HepG2 (cell line): ENCODE measurements around the gene CDK12. TPM values are rescaled to one million over a fixed set of nuclear protein-coding genes. Genes with fewer than 3 reads are reported as not detected.

Source experiments
- ATAC-seq: fragments of 200-7000 bp; cut with Tn5 transposase; 3 replicates; pipeline ENCODE4 v1.9.1; 2020; ENCODE audit warnings: mild to moderate bottlenecking, moderate library complexity
- BruUV-seq: library from RNA; stranded (reverse); fragments of 400-500 nt; replicated peaks from 2 replicates; lab custom pipeline; 2021; lab: Mats Ljungman, UMichigan
- CTCF ChIA-PET: fragments of 300-600 bp; formaldehyde crosslinking; extraction: SDS; loops from one replicate; lab custom pipeline; 2021; ENCODE audit warnings: low total read pairs, inconsistent platforms, low intra/inter-chr PET ratio; lab: Yijun Ruan, JAX
- POLR2A ChIA-PET: fragments of 350-600 bp; sonication (Branson Sonifier 250); formaldehyde crosslinking; loops from one replicate; lab custom pipeline; 2020; ENCODE audit warnings: antibody characterized with exemption, inconsistent platforms; lab: Yijun Ruan, JAX
- DNase-seq: peaks from one replicate; pipeline ENCODE4 v3.0.0-alpha.2; 2015; ENCODE audit warnings: low spot score
- FAIRE-seq: peaks from 3 replicates; lab custom pipeline; 2011; peaks lifted over from hg19 to GRCh38; lab: Jason Lieb, UNC
- H2AFZ ChIP-seq: one replicate; pipeline ENCODE4 v1.6.1; 2011; ENCODE audit warnings: low read length, inconsistent platforms
- H3K27ac ChIP-seq: fragments of 300-600 bp; 3 replicates; pipeline ENCODE4 v1.8.0; 2011; ENCODE audit warnings: mixed run types, mild to moderate bottlenecking, mixed read lengths, low read length, inconsistent platforms; ENCODE audit not compliant: insufficient read depth; ENCODE audit errors: extremely low read length
- H3K27me3 ChIP-seq, 2 experiments: fragments of 200-600 bp in 1 of 2; 2 replicates in 1 of 2; 3 replicates in 1 of 2; pipeline versions ENCODE4 v1.6.0 to v1.8.0; 2011; ENCODE audit warnings: low read length in 2 of 2, mild to moderate bottlenecking in 2 of 2, moderate library complexity in 2 of 2, inconsistent platforms in 1 of 2; ENCODE audit not compliant: insufficient read depth in 2 of 2, control insufficient read depth in 1 of 2
- H3K36me3 ChIP-seq, 2 experiments: fragments of 200-600 bp in 1 of 2; replicated peaks in 1 of 2; 2 replicates in 1 of 2; 3 replicates in 1 of 2; pipeline versions ENCODE4 v1.5.1 to v1.8.0; 2011; ENCODE audit warnings: low read length in 2 of 2, inconsistent platforms in 1 of 2; ENCODE audit not compliant: insufficient read depth in 2 of 2, control insufficient read depth in 1 of 2
- H3K4me1 ChIP-seq: 2 replicates; pipeline ENCODE4 v1.5.1; 2012; ENCODE audit warnings: low read length, inconsistent platforms; ENCODE audit not compliant: insufficient read depth
- H3K4me2 ChIP-seq: 2 replicates; pipeline ENCODE4 v1.6.0; 2011; ENCODE audit warnings: low read depth, low read length, inconsistent platforms
- H3K4me3 ChIP-seq, 3 experiments: fragments of 200-600 bp in 1 of 3; sonication (generic), shearing (Covaris generic) in 1 of 3; replicated peaks in 1 of 3; 2 replicates each; pipeline ENCODE4 v1.5.1; 2011 to 2016; ENCODE audit warnings: low read length in 3 of 3, inconsistent platforms in 2 of 3, low read depth in 2 of 3, mild to moderate bottlenecking in 2 of 3, control low read depth in 1 of 3, mixed read lengths in 1 of 3; ENCODE audit not compliant: insufficient read depth in 1 of 3
- H3K79me2 ChIP-seq: one replicate; pipeline ENCODE4 v1.6.1; 2011; ENCODE audit warnings: low read length, inconsistent platforms; ENCODE audit not compliant: insufficient read depth
- H3K9ac ChIP-seq: 2 replicates; pipeline ENCODE4 v1.6.0; 2011; ENCODE audit warnings: mild to moderate bottlenecking, low read depth, low read length, inconsistent platforms; ENCODE audit not compliant: insufficient read depth
- H3K9me3 ChIP-seq: 2 replicates; pipeline ENCODE4 v1.5.1; 2012; ENCODE audit warnings: mild to moderate bottlenecking, low read length
- H4K20me1 ChIP-seq: 2 replicates; pipeline ENCODE4 v1.6.0; 2011; ENCODE audit warnings: inconsistent platforms, mild to moderate bottlenecking, low read length, moderate library complexity; ENCODE audit not compliant: insufficient read depth
- DDIT3 ChIP-seq: sonication (generic); formaldehyde crosslinking; IDR thresholded peaks from 2 replicates; pipeline ENCODE4 v1.4.0; 2020; ENCODE audit warnings: mild to moderate bottlenecking, missing genetic modification reagents
- HNRNPLL ChIP-seq: fragments of 200-400 bp; formaldehyde crosslinking; IDR thresholded peaks from 2 replicates; pipeline ENCODE4 v1.6.1; 2017; ENCODE audit warnings: mild to moderate bottlenecking, low read depth, low read length; ENCODE audit not compliant: poor library complexity, severe bottlenecking
- MXI1 ChIP-seq: IDR thresholded peaks from 3 replicates; pipeline ENCODE4 v1.6.1; 2012; ENCODE audit warnings: low read depth, low read length, inconsistent platforms, borderline replicate concordance
- SNAPC4 ChIP-seq: sonication (generic); formaldehyde crosslinking; IDR thresholded peaks from 2 replicates; pipeline ENCODE4 v1.4.0; 2020; ENCODE audit warnings: mild to moderate bottlenecking, missing genetic modification reagents
- THAP7 ChIP-seq: sonication (generic); formaldehyde crosslinking; IDR thresholded peaks from 2 replicates; pipeline ENCODE4 v1.8.1; 2023; ENCODE audit warnings: mild to moderate bottlenecking, missing genetic modification reagents
- ZBTB14 ChIP-seq: sonication (generic); formaldehyde crosslinking; IDR thresholded peaks from 2 replicates; pipeline ENCODE4 v1.4.0; 2020; ENCODE audit warnings: missing genetic modification reagents
- ZBTB44 ChIP-seq: sonication (generic); formaldehyde crosslinking; IDR thresholded peaks from 2 replicates; pipeline ENCODE4 v1.4.0; 2020; ENCODE audit warnings: missing genetic modification reagents
- ZFP37 ChIP-seq: sonication (generic); formaldehyde crosslinking; IDR thresholded peaks from 2 replicates; pipeline ENCODE4 v1.4.0; 2020; ENCODE audit warnings: missing genetic modification reagents, borderline replicate concordance
- ZNF18 ChIP-seq: sonication (generic); formaldehyde crosslinking; IDR thresholded peaks from 2 replicates; pipeline ENCODE4 v1.8.0; 2022; ENCODE audit warnings: mild to moderate bottlenecking, missing genetic modification reagents; ENCODE audit not compliant: insufficient replicate concordance
- ZNF274 ChIP-seq: sonication (generic); formaldehyde crosslinking; IDR thresholded peaks from 2 replicates; pipeline ENCODE4 v1.5.1; 2020; ENCODE audit warnings: mild to moderate bottlenecking, missing genetic modification reagents
- ZNF33B ChIP-seq: sonication (generic); formaldehyde crosslinking; IDR thresholded peaks from 2 replicates; pipeline ENCODE4 v1.5.1; 2020; ENCODE audit warnings: mild to moderate bottlenecking, missing genetic modification reagents
- ZNF543 ChIP-seq: sonication (generic); formaldehyde crosslinking; IDR thresholded peaks from 2 replicates; pipeline ENCODE4 v1.4.0; 2020; ENCODE audit warnings: mild to moderate bottlenecking, missing genetic modification reagents
- ZNF703 ChIP-seq: sonication (generic); formaldehyde crosslinking; IDR thresholded peaks from 2 replicates; pipeline ENCODE4 v1.5.1; 2020; ENCODE audit warnings: missing genetic modification reagents, mild to moderate bottlenecking, moderate library complexity, borderline replicate concordance
- ZNF891 ChIP-seq: sonication (generic); formaldehyde crosslinking; IDR thresholded peaks from 2 replicates; pipeline ENCODE4 v1.5.0; 2020; ENCODE audit warnings: mild to moderate bottlenecking, missing genetic modification reagents
- WGBS: methylation state at CpG from one replicate; pipeline ENCODE4 v1.1.6; 2017; ENCODE audit warnings: low lambda C conversion rate; 5-methylcytosine and 5-hydroxymethylcytosine counted together
- in situ Hi-C: cut with HindIII; loops from 2 replicates; pipeline ENCODE4 v1.10.0; 2017; ENCODE audit warnings: low pct_unique_long_range_greater_than_20kb; ENCODE audit not compliant: extremely low pct_ligation_motif_present
- intact Hi-C: fragments of 100-400 bp; cut with micrococcal nuclease; formaldehyde crosslinking; loops from one replicate; pipeline ENCODE4 v1.10.0; 2022; ENCODE audit not compliant: unreplicated experiment
- polyA plus RNA-seq, 8 experiments: library from polyadenylated mRNA; depleted of rRNA in 3 of 8; stranded (reverse) in 7 of 8; unstranded in 1 of 8; fragments of >200 nt; fragmentation: Illumina TruSeq in 4 of 8; extraction: Trizol in 4 of 8; gene quantifications; 2 replicates each; pipeline versions ENCODE4 v1.2.1 to v1.2.3, GENCODE V29; 2011 to 2016; ENCODE audit warnings: low read depth in 4 of 8, missing spikeins in 1 of 8, mixed read lengths in 1 of 8; ENCODE audit not compliant: insufficient read depth in 1 of 8
- total RNA-seq, 5 experiments: library from RNA; depleted of rRNA; stranded (reverse); fragments of >200 nt; fragmentation: Illumina TruSeq; extraction: Trizol; gene quantifications; 2 replicates each; pipeline ENCODE4 v1.2.3, GENCODE V29; 2016; ENCODE audit warnings: low read depth in 1 of 5

CDK12 gene
- total and polyA plus RNA-seq, 2 of the 13 experiments (the other 11 are each of a cell fraction or from before 2014, with no cell fraction given) = 24.0 to 88.6 TPM

GRCh38 chr17:39540611-39541010 lies 79.3 kb downstream of the CDK12 start:
- DNase-seq (no peak), ATAC-seq (no peak), FAIRE-seq (no peak)
- no peak overlapping the region for H3K4me3 ChIP-seq
- no peak overlapping the region for H2AFZ ChIP-seq
- WGBS = 67% methylated on average over 9 of the region's 9 CpGs
- no peaks in the 10 kb centered on the region for H3K79me2 ChIP-seq
- CTCF ChIA-PET = no interaction called here
- H3K27ac ChIP-seq = no peak overlapping the region
- H3K4me1 ChIP-seq = peaks cover 9% of the 10 kb centered on the region; the same call in 1 of the 2 replicates
- no peaks in the 10 kb centered on the region for H4K20me1 ChIP-seq
- POLR2A ChIA-PET = no interaction called here
- no peak overlapping the region for H3K9ac ChIP-seq
- no peaks in the 10 kb centered on the region for H3K27me3 ChIP-seq
- in situ Hi-C loops = no loop called here
- H3K36me3 ChIP-seq = no peaks in the 10 kb centered on the region
- H3K4me2 ChIP-seq = no peak overlapping the region
- H3K9me3 ChIP-seq = no peaks in the 10 kb centered on the region
- no TSS peak for BruUV-seq
- intact Hi-C loops = no loop called here
- TF ChIP-seq ZNF891 (CRISPR knock-in tag) (no peak), ZNF274 (CRISPR knock-in tag) (no peak), SNAPC4 (no peak), DDIT3 (CRISPR knock-in tag) (no peak), ZBTB14 (no peak), ZFP37 (CRISPR knock-in tag) (no peak), HNRNPLL (no peak), ZNF18 (CRISPR knock-in tag) (no peak), ZBTB44 (CRISPR knock-in tag) (no peak), MXI1 (no peak), ZNF543 (no peak), THAP7 (CRISPR knock-in tag) (no peak), ZNF703 (CRISPR knock-in tag) (no peak), ZNF33B (CRISPR knock-in tag) (no peak)
